HEK293 (cell line): ENCODE data around the gene HOXD12.

Source experiments
- AEBP2 ChIP-seq: fragments of 450-650 bp; formaldehyde crosslinking; IDR thresholded peaks from 2 replicates; pipeline ENCODE4 v1.5.1; 2016; ENCODE audit warnings: missing biosample characterization, missing genetic modification characterization, borderline replicate concordance
- ATF2 ChIP-seq: fragments of 450-650 bp; formaldehyde crosslinking; IDR thresholded peaks from 2 replicates; pipeline ENCODE4 v1.5.1; 2016; ENCODE audit warnings: missing biosample characterization, missing genetic modification characterization, low read depth
- BCL11B ChIP-seq: fragments of 450-650 bp; formaldehyde crosslinking; IDR thresholded peaks from 2 replicates; pipeline ENCODE4 v1.5.1; 2016; ENCODE audit warnings: low read depth, missing biosample characterization, missing genetic modification characterization
- GLI2 ChIP-seq: fragments of 450-650 bp; formaldehyde crosslinking; IDR thresholded peaks from 2 replicates; pipeline ENCODE4; 2017; ENCODE audit warnings: missing biosample characterization, missing genetic modification characterization, low read depth, borderline replicate concordance
- GLIS2 ChIP-seq: fragments of 450-650 bp; formaldehyde crosslinking; IDR thresholded peaks from 2 replicates; pipeline ENCODE4 v1.5.1; 2016; ENCODE audit warnings: missing biosample characterization, missing genetic modification characterization
- HOXD13 ChIP-seq: sonication (generic); formaldehyde crosslinking; IDR thresholded peaks from 2 replicates; pipeline ENCODE4 v1.8.0; 2022; ENCODE audit warnings: missing genetic modification reagents, borderline replicate concordance
- MZF1 ChIP-seq: fragments of 450-650 bp; formaldehyde crosslinking; IDR thresholded peaks from 2 replicates; pipeline ENCODE4 v1.5.1; 2017; ENCODE audit warnings: missing biosample characterization, missing genetic modification characterization, borderline replicate concordance
- REPIN1 ChIP-seq: fragments of 450-650 bp; formaldehyde crosslinking; IDR thresholded peaks from 2 replicates; pipeline ENCODE4 v1.5.1; 2017; ENCODE audit warnings: missing biosample characterization, missing genetic modification characterization, low read depth
- SP7 ChIP-seq: fragments of 450-650 bp; formaldehyde crosslinking; IDR thresholded peaks from 2 replicates; pipeline ENCODE4 v1.5.1; 2016; ENCODE audit warnings: missing biosample characterization, missing genetic modification characterization
- TRIM28 ChIP-seq: IDR thresholded peaks from 2 replicates; pipeline ENCODE4 v1.6.1; 2011; ENCODE audit warnings: low read length, control low read depth, borderline replicate concordance
- YY1 ChIP-seq: fragments of 450-650 bp; formaldehyde crosslinking; IDR thresholded peaks from 2 replicates; pipeline ENCODE4 v1.5.1; 2018; ENCODE audit warnings: missing biosample characterization, missing genetic modification characterization
- YY2 ChIP-seq: fragments of 450-650 bp; formaldehyde crosslinking; IDR thresholded peaks from 2 replicates; pipeline ENCODE4 v1.5.1; 2016; ENCODE audit warnings: missing biosample characterization, missing genetic modification characterization
- ZBTB48 ChIP-seq: fragments of 450-650 bp; formaldehyde crosslinking; IDR thresholded peaks from 2 replicates; pipeline ENCODE4 v1.5.1; 2016; ENCODE audit warnings: missing biosample characterization, missing genetic modification characterization
- ZBTB49 ChIP-seq: fragments of 450-650 bp; formaldehyde crosslinking; IDR thresholded peaks from 2 replicates; pipeline ENCODE4 v1.5.1; 2016; ENCODE audit warnings: missing biosample characterization, missing genetic modification characterization, low read depth
- ZNF10 ChIP-seq: fragments of 450-650 bp; formaldehyde crosslinking; IDR thresholded peaks from 2 replicates; pipeline ENCODE4 v1.5.1; 2017; ENCODE audit warnings: missing biosample characterization, missing genetic modification characterization
- ZNF114 ChIP-seq: fragments of 450-650 bp; formaldehyde crosslinking; IDR thresholded peaks from 2 replicates; pipeline ENCODE4 v1.5.0; 2017; ENCODE audit warnings: missing biosample characterization, missing genetic modification characterization
- ZNF2 ChIP-seq: fragments of 450-650 bp; formaldehyde crosslinking; IDR thresholded peaks from 2 replicates; pipeline ENCODE4 v1.5.1; 2016; ENCODE audit warnings: missing biosample characterization, missing genetic modification characterization
- ZNF274 ChIP-seq, 2 experiments: fragments of 200-500 bp in 1 of 2; fragments of 450-650 bp in 1 of 2; sonication (Bioruptor generic) in 1 of 2; formaldehyde crosslinking in 1 of 2; IDR thresholded peaks; 2 replicates each; pipeline versions ENCODE4 v1.5.1 to v1.6.1; 2014 to 2016; ENCODE audit warnings: borderline replicate concordance in 1 of 2, inconsistent platforms in 1 of 2, low read length in 1 of 2, missing biosample characterization in 1 of 2, missing genetic modification characterization in 1 of 2
- ZNF362 ChIP-seq: fragments of 450-650 bp; formaldehyde crosslinking; IDR thresholded peaks from 2 replicates; pipeline ENCODE4 v1.5.1; 2016; ENCODE audit warnings: missing biosample characterization, missing genetic modification characterization
- ZNF366 ChIP-seq: fragments of 450-650 bp; formaldehyde crosslinking; conservative IDR thresholded peaks from 2 replicates; pipeline ENCODE4 v1.5.1; 2016; ENCODE audit warnings: missing biosample characterization, missing genetic modification characterization
- ZNF394 ChIP-seq: fragments of 450-650 bp; formaldehyde crosslinking; IDR thresholded peaks from 2 replicates; pipeline ENCODE4 v1.5.1; 2016; ENCODE audit warnings: missing biosample characterization, missing genetic modification characterization, mild to moderate bottlenecking, moderate library complexity, borderline replicate concordance
- ZNF473 ChIP-seq: fragments of 450-650 bp; formaldehyde crosslinking; IDR thresholded peaks from 2 replicates; pipeline ENCODE4 v1.5.1; 2017; ENCODE audit warnings: missing biosample characterization, missing genetic modification characterization
- ZNF501 ChIP-seq: fragments of 450-650 bp; formaldehyde crosslinking; IDR thresholded peaks from 2 replicates; pipeline ENCODE4 v1.5.1; 2016; ENCODE audit warnings: missing biosample characterization, missing genetic modification characterization
- ZNF510 ChIP-seq: fragments of 450-650 bp; formaldehyde crosslinking; IDR thresholded peaks from 2 replicates; pipeline ENCODE4 v1.5.1; 2018; ENCODE audit warnings: mild to moderate bottlenecking, missing genetic modification characterization, missing biosample characterization; ENCODE audit not compliant: insufficient replicate concordance
- ZNF514 ChIP-seq: fragments of 450-650 bp; formaldehyde crosslinking; IDR thresholded peaks from 2 replicates; pipeline ENCODE4 v1.5.1; 2016; ENCODE audit warnings: missing biosample characterization, missing genetic modification characterization
- ZNF529 ChIP-seq: fragments of 450-650 bp; formaldehyde crosslinking; IDR thresholded peaks from 2 replicates; pipeline ENCODE4 v1.5.1; 2017; ENCODE audit warnings: missing genetic modification characterization, missing biosample characterization; ENCODE audit not compliant: insufficient replicate concordance
- ZNF549 ChIP-seq: fragments of 450-650 bp; IDR thresholded peaks from 2 replicates; pipeline ENCODE4 v1.5.1; 2018; ENCODE audit warnings: missing biosample characterization, missing genetic modification characterization, mild to moderate bottlenecking, inconsistent platforms, moderate library complexity
- ZNF561 ChIP-seq: fragments of 450-650 bp; IDR thresholded peaks from 2 replicates; pipeline ENCODE4 v1.5.1; 2018; ENCODE audit warnings: missing biosample characterization, missing genetic modification characterization, borderline replicate concordance
- ZNF580 ChIP-seq: fragments of 450-650 bp; formaldehyde crosslinking; IDR thresholded peaks from 2 replicates; pipeline ENCODE4 v1.5.1; 2016; ENCODE audit warnings: missing biosample characterization, missing genetic modification characterization
- ZNF664 ChIP-seq: fragments of 450-650 bp; formaldehyde crosslinking; IDR thresholded peaks from 2 replicates; pipeline ENCODE4 v1.5.1; 2016; ENCODE audit warnings: missing biosample characterization, missing genetic modification characterization
- ZNF677 ChIP-seq: fragments of 450-650 bp; IDR thresholded peaks from 2 replicates; pipeline ENCODE4 v1.5.0; 2018; ENCODE audit warnings: missing biosample characterization, mild to moderate bottlenecking, missing genetic modification characterization, moderate library complexity
- ZNF76 ChIP-seq: fragments of 450-650 bp; formaldehyde crosslinking; IDR thresholded peaks from 2 replicates; pipeline ENCODE4; 2016; ENCODE audit warnings: low read depth, missing biosample characterization, missing genetic modification characterization, borderline replicate concordance
- ZNF768 ChIP-seq: fragments of 450-650 bp; formaldehyde crosslinking; IDR thresholded peaks from 2 replicates; pipeline ENCODE4 v1.5.1; 2018; ENCODE audit warnings: missing biosample characterization, mild to moderate bottlenecking, missing genetic modification characterization
- ZNF843 ChIP-seq: fragments of 450-650 bp; formaldehyde crosslinking; IDR thresholded peaks from 2 replicates; pipeline ENCODE4 v1.5.1; 2016; ENCODE audit warnings: missing biosample characterization, missing genetic modification characterization

The HOXD12 gene

GRCh38 chr2:176079831-176080539 is 19.6 kb upstream of the HOXD12 start (continued):
- TF ChIP-seq REPIN1 (tag by site-specific recombination): no peak
- TF ChIP-seq ZNF2 (tag by site-specific recombination): peak; percentile 50; the same call in 1 of the 2 replicates
- TF ChIP-seq ZBTB49: no peak
- no peak for TF ChIP-seq ZNF473 (tag by site-specific recombination)
- TF ChIP-seq ZNF510 (tag by site-specific recombination): no peak
- no peak for TF ChIP-seq ZNF549 (tag by site-specific recombination)
- no peak for TF ChIP-seq ZNF10 (tag by site-specific recombination)
- no peak for TF ChIP-seq ZNF114 (tag by site-specific recombination)
- TF ChIP-seq ZNF394 (tag by site-specific recombination): no peak
- no peak for TF ChIP-seq ZNF768
- TF ChIP-seq ZNF76: peak; percentile 52; the same call in 1 of the 2 replicates
- no peak for TF ChIP-seq ZNF514 (tag by site-specific recombination)
- no peak for TF ChIP-seq ATF2 (tag by site-specific recombination)
- TF ChIP-seq TRIM28: no peak
- no peak for TF ChIP-seq ZNF362
- no peak for TF ChIP-seq ZNF664 (tag by site-specific recombination)
- no peak for TF ChIP-seq YY2 (tag by site-specific recombination)
- TF ChIP-seq YY1 (tag by site-specific recombination): no peak
- no peak for TF ChIP-seq AEBP2 (tag by site-specific recombination)
- no peak for TF ChIP-seq BCL11B (tag by site-specific recombination)
- TF ChIP-seq GLI2 (tag by site-specific recombination): no peak
- TF ChIP-seq ZNF677 (tag by site-specific recombination): no peak
- TF ChIP-seq ZNF561 (tag by site-specific recombination): peak; percentile 78
- peak; percentile 75 for TF ChIP-seq ZBTB48
- TF ChIP-seq SP7 (tag by site-specific recombination): 0 out of 2 replicates have a peak, but pooled peaks have one; percentile 7
- no peak for TF ChIP-seq ZNF529
- TF ChIP-seq ZNF274 (IDR thresholded peaks at IDR 0.05; ENCODE audit: low read length): no peak
- no peak for TF ChIP-seq ZNF274 (tag by site-specific recombination; IDR thresholded peaks at IDR 0.05; ENCODE audit: borderline replicate concordance)
- TF ChIP-seq ZNF843: no peak
- no peak for TF ChIP-seq MZF1 (tag by site-specific recombination)
- TF ChIP-seq GLIS2 (tag by site-specific recombination): peak; percentile 85
- no peak for TF ChIP-seq ZNF366 (tag by site-specific recombination)
- TF ChIP-seq HOXD13 (CRISPR knock-in tag): no peak
- no peak for TF ChIP-seq ZNF580 (tag by site-specific recombination)
- TF ChIP-seq ZNF501 (tag by site-specific recombination): no peak
